ENCODE results near the gene DCC. TPM values are rescaled to one million over a fixed set of nuclear protein-coding genes. Genes with fewer than 3 reads are reported as not detected.

Gene DCC
- total and polyA plus RNA-seq, 2 of the 8 experiments (the other 6 are each of a cell fraction or from before 2014, with no cell fraction given) = 0.14 to 1.4 TPM

DNA sequence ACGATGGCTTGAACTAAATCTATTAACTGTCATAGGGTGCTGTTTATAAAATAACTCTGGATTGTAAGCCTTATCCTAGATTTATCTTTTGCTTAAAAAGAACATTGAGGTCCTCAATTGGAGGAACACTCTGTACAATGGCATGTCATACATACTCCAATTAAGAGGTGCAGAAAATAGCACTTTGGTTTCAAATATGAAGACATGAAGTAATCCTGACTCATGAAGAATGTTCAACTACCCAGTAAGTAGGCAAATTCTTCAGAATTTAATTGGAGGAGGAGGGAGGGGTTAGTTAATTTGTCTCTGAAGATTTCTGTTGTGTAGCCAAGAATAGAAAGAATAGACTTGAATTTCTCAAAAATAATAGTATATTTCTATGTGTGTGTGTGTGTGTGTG lies 36.1 kb downstream of the DCC start (continued):
- TF ChIP-seq ASH2L (IDR thresholded peaks at IDR 0.05; ENCODE audit: low read length) = no peak

DNA sequence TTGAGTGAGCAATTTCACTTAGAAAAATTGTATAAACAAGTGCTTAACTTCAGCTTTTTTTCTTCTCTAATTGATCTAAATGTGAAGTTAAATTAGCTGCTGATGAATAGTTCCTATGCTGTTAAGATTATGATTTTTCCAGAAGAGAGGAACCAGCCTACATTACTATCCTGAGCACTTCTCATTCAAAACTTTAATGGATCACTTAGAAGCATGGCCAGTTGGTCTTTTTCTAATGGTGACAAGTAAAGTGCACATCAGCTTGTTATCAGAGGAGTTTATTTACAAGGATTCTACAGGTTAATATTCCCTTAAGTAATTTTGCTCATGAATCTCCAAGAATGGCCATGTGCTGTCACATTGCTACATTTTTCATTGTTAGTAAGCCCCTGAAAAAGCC lies 37.1 kb downstream of the DCC start:
- Histone ChIP-seq H4K91ac (replicated peaks; ENCODE audit: insufficient read length, low read length) (no peak overlapping the region), H4K5ac (ENCODE audit: insufficient read length, low read depth, low read length) (no peak overlapping the region), H2AFZ (ENCODE audit: low read length) (no peak overlapping the region), H3K4me3 (ENCODE audit: extremely low read depth in 1 of 4, insufficient read depth in 2 of 4, low read depth in 3 of 4, low read length in 4 of 4) (no peak overlapping the region), H3K36me3 (ENCODE audit: control insufficient read depth in 2 of 4, insufficient read depth in 4 of 4, low read length in 3 of 4) (no peaks in the 10 kb centered on the region), H3K4me2 (ENCODE audit: insufficient read depth in 1 of 2, low read depth in 2 of 2, low read length in 2 of 2) (no peak overlapping the region), H3K4ac (replicated peaks; ENCODE audit: insufficient read length, low read depth, low read length) (no peak overlapping the region), H3K79me1 (ENCODE audit: low read depth, low read length) (no peaks in the 10 kb centered on the region), H3K27me3 (replicated peaks in 1 of 4; ENCODE audit: control insufficient read depth in 3 of 4, extremely low read depth in 1 of 4, insufficient read depth in 3 of 4, low read length in 3 of 4) (no peaks in the 10 kb centered on the region), H3K4me1 (replicated peaks in 1 of 4; ENCODE audit: control insufficient read depth in 3 of 4, insufficient read depth in 4 of 4, low read length in 3 of 4) (no peaks in the 10 kb centered on the region), H3K23me2 (ENCODE audit: low read depth, low read length) (no peaks in the 10 kb centered on the region), H2BK12ac (ENCODE audit: low read depth, low read length) (no peak overlapping the region), H4K20me1 (replicated peaks in 1 of 2; ENCODE audit: control insufficient read depth in 1 of 2, insufficient read depth in 2 of 2, low read length in 2 of 2) (no peaks in the 10 kb centered on the region), H3K56ac (replicated peaks; ENCODE audit: insufficient read length, low read depth, low read length) (no peak overlapping the region), H2BK5ac (ENCODE audit: low read depth, low read length) (no peak overlapping the region), H3K27ac (ENCODE audit: low read depth, low read length) (no peak overlapping the region), H3K14ac (ENCODE audit: insufficient read length) (no peak overlapping the region), H3K9ac (replicated peaks in 1 of 4; ENCODE audit: extremely low read depth in 1 of 4, low read depth in 3 of 4, low read length in 3 of 4) (no peak overlapping the region), H4K8ac (ENCODE audit: extremely low read depth, insufficient read depth, low read length) (no peak overlapping the region), H3K9me3 (ENCODE audit: insufficient read depth in 2 of 2, low read depth in 1 of 2, low read length in 1 of 2) (no peaks in the 10 kb centered on the region), H2BK15ac (ENCODE audit: low read length) (no peak overlapping the region), H3K79me2 (ENCODE audit: control insufficient read depth in 1 of 2, insufficient read depth in 2 of 2, low read length in 2 of 2) (no peaks in the 10 kb centered on the region), H2AK5ac (ENCODE audit: low read depth, low read length) (no peak overlapping the region), H3K18ac (ENCODE audit: extremely low read depth, low read length) (no peak overlapping the region), H3K23ac (ENCODE audit: insufficient read length) (no peak overlapping the region), H2BK20ac (ENCODE audit: low read length) (no peak overlapping the region), H2BK120ac (replicated peaks; ENCODE audit: low read depth, low read length) (no peak overlapping the region)
- CTCF ChIA-PET (ENCODE audit: partially characterized antibody) = no interaction called here
- no peak for DNase-seq (ENCODE audit: low read depth in 1 of 2, low spot score in 2 of 2)
- TF ChIP-seq BRCA1 (IDR thresholded peaks at IDR 0.05; ENCODE audit: low read depth, low read length) = no peak
- no peak for TF ChIP-seq BACH1 (IDR thresholded peaks at IDR 0.05; ENCODE audit: low read length)
- TF ChIP-seq CREB1 (IDR thresholded peaks at IDR 0.05) = no peak
- TF ChIP-seq EP300 (IDR thresholded peaks at IDR 0.05; ENCODE audit: borderline replicate concordance in 1 of 2, low read depth in 2 of 2, low read length in 2 of 2) = no peak
- no peak for TF ChIP-seq JUN (IDR thresholded peaks at IDR 0.05; ENCODE audit: low read depth, low read length)
- POLR2A ChIA-PET (ENCODE audit: partially characterized antibody) = no interaction called here
- FAIRE-seq = no peak

All from H1 (cell line).